Testis (tissue), 3 donors: ENCODE data around the gene TNKS1BP1. TPM values are rescaled to one million over a fixed set of nuclear protein-coding genes. Genes with fewer than 3 reads are reported as not detected.

Experiments used
- DNase-seq: peaks from one replicate; pipeline ENCODE4 v3.0.0-alpha.2; 2019
- H3K27ac ChIP-seq, 2 donors: fragments of 200-600 bp; sonication (generic); one replicate each; pipeline ENCODE4 v1.5.1; 2019
- H3K27me3 ChIP-seq: fragments of 200-600 bp; sonication (generic); one replicate; pipeline ENCODE4 v1.5.1; 2019
- H3K36me3 ChIP-seq: fragments of 200-600 bp; sonication (generic); one replicate; pipeline ENCODE4 v1.5.1; 2017; ENCODE audit warnings: low read depth; ENCODE audit errors: missing control alignments
- H3K4me1 ChIP-seq: fragments of 200-600 bp; sonication (generic); one replicate; pipeline ENCODE4 v1.5.1; 2019
- H3K4me3 ChIP-seq, 2 donors: fragments of 200-600 bp; sonication (generic); one replicate each; pipeline ENCODE4 v1.5.1; 2017 to 2019
- H3K9me3 ChIP-seq: fragments of 200-600 bp; sonication (generic); one replicate; pipeline ENCODE4 v1.5.1; 2017
- POLR2A ChIP-seq: fragments of 450-650 bp; IDR thresholded peaks from one replicate; pipeline ENCODE4 v1.6.1; 2017; ENCODE audit warnings: antibody characterized with exemption, mild to moderate bottlenecking, moderate library complexity
- WGBS, 2 donors: methylation state at CpG; one replicate each; pipeline ENCODE4 v1.1.5; 2018; 5-methylcytosine and 5-hydroxymethylcytosine counted together
- intact Hi-C: fragments of 100-400 bp; cut with DNase I; formaldehyde crosslinking; loops from one replicate; pipeline ENCODE4 v1.15.1; 2023; ENCODE audit warnings: low total_unique reads
- polyA plus RNA-seq: library from polyadenylated mRNA; stranded (reverse); fragments of 350-450 nt; fragmentation: Illumina TruSeq; extraction: RNeasy Lipid Tissue Mini Kit (QIAGEN cat#74804); gene quantifications from one replicate; pipeline ENCODE4 v1.2.3, GENCODE V29; 2014; ENCODE audit warnings: low read depth, low replicate concordance; ENCODE audit not compliant: insufficient read depth
- total RNA-seq, 2 donors: library from RNA; depleted of rRNA; stranded (reverse); fragments of >200 nt; gene quantifications; one replicate each; pipeline ENCODE4 v1.2.3, GENCODE V29; 2016
- TF ChIP-seq, protein P1 (sequence below), 3 experiments: fragments of 450-650 bp in 2 of 3; fragments of 200-600 bp in 1 of 3; sonication (generic) in 1 of 3; IDR thresholded peaks; one replicate each; pipeline ENCODE4 v1.5.1; 2016 to 2019; ENCODE audit warnings: antibody characterized with exemption in 3 of 3, mild to moderate bottlenecking in 2 of 3, moderate library complexity in 1 of 3

Gene TNKS1BP1
- total and polyA plus RNA-seq, 3 donors from 2014 or later, result 62.3 to 99.4 (median 85.2) TPM

DNA sequence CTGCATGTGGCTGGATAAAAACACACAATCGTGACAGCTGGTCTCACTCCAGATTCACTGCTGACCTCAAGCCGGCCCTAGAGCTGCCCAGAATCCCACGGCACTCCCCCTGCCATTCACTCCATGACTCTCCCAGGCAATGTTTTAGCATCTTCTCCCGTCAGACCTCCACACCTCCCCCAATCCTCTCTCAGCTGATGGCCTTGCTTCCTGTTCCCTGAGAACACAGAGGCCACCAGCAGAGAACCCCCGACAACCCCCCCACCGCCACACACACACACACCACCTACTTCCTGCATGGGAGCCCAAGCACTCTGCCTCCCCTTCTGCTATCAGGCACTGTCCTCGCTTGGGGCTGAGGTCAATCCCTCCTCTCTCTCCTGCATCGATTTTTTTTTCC, 9.3 kb downstream of the TNKS1BP1 start:
- Histone ChIP-seq H3K36me3 (no peaks in the 10 kb centered on the region), H3K27ac (peak overlapping the region in 1 of 2 donors; percentile 53), H3K27me3 (no peaks in the 10 kb centered on the region), H3K4me3 (no peak overlapping the region), H3K9me3 (no peaks in the 10 kb centered on the region), H3K4me1 (peaks cover 69% of the 10 kb centered on the region)
- intact Hi-C loops, result no loop called here
- TF ChIP-seq, protein P1, sequence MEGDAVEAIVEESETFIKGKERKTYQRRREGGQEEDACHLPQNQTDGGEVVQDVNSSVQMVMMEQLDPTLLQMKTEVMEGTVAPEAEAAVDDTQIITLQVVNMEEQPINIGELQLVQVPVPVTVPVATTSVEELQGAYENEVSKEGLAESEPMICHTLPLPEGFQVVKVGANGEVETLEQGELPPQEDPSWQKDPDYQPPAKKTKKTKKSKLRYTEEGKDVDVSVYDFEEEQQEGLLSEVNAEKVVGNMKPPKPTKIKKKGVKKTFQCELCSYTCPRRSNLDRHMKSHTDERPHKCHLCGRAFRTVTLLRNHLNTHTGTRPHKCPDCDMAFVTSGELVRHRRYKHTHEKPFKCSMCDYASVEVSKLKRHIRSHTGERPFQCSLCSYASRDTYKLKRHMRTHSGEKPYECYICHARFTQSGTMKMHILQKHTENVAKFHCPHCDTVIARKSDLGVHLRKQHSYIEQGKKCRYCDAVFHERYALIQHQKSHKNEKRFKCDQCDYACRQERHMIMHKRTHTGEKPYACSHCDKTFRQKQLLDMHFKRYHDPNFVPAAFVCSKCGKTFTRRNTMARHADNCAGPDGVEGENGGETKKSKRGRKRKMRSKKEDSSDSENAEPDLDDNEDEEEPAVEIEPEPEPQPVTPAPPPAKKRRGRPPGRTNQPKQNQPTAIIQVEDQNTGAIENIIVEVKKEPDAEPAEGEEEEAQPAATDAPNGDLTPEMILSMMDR (IDR thresholded peaks at IDR 0.05), result no peak
- TF ChIP-seq POLR2A, result no peak
- WGBS, 2 donors, result 26 to 29% methylated on average over 8 of the region's 8 CpGs
- peak; percentile 59 for DNase-seq

DNA sequence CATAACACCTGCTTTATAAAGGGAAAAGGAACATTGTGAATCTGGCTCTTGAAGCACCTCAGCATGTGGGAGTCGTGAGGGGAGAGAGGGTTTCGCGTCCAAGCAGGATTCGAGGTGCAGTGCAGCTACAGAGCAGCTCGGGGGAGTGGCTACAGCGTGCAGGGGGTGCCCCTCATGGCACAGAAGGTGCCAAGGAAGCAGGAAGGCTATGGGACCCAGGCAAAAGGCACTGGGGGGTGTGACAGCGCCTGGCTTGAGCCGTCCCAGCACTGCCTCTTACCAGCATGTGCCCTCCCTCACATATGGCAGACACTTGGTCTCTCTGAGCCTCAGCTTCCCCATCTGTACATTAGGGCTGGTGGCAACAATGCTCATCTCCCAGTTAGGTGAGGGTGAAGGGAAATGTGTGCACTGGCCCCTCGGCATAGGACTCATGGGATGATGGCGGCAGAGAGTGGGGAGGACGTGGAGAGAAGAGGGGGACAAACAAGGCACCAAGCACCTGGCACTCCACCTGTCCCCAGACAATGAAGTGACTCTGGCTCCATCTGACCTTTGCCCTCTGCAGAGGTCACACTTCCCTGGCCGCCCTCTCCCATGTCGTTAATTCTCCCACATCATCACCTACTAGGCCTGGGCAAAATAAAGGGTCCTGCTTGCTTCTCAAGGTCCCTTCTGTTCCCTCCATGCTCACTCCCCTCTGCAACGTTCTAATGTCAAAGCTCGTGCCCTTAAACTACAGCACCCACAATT, 10.4 kb downstream of the TNKS1BP1 start:
- H3K9me3 ChIP-seq, result no peaks in the 10 kb centered on the region
- no peaks in the 10 kb centered on the region for H3K27me3 ChIP-seq
- peaks cover 70% of the 10 kb centered on the region for H3K4me1 ChIP-seq
- intact Hi-C loops, result no loop called here
- no peak overlapping the region for H3K27ac ChIP-seq
- H3K4me3 ChIP-seq, result no peak overlapping the region
- TF ChIP-seq, protein P1 (IDR thresholded peaks at IDR 0.05), result no peak
- no peak for TF ChIP-seq POLR2A
- 76 to 83% methylated on average over 15 of the region's 15 CpGs for WGBS, 2 donors
- no peak for DNase-seq
- H3K36me3 ChIP-seq, result no peaks in the 10 kb centered on the region

DNA sequence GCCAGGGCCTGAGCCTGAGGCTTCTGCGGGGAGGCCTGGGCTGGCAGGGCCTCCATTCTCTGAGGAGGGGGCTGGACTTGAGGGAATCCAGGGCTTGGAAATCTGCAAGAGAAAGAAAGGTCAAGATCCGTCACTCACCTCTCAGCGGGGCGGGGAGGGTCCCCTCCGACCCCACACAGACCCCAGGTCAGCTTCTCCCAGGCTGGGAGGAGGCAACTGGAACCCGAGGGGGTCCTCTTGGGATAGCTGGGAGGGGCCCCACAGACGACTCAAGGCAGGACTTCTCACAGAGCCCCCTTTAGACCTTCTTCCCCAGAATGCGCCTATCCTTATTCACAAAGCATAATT, 11.0 kb downstream of the TNKS1BP1 start:
- Histone ChIP-seq H3K4me1 (peaks cover 71% of the 10 kb centered on the region), H3K9me3 (no peaks in the 10 kb centered on the region), H3K27me3 (no peaks in the 10 kb centered on the region), H3K36me3 (no peaks in the 10 kb centered on the region), H3K4me3 (no peak overlapping the region), H3K27ac (no peak overlapping the region)
- no peak for TF ChIP-seq POLR2A
- TF ChIP-seq, protein P1 (IDR thresholded peaks at IDR 0.05), result no peak
- intact Hi-C loops, result no loop called here
- WGBS, 2 donors, result 61 to 80% methylated on average over 8 of the region's 8 CpGs
- no peak for DNase-seq

DNA sequence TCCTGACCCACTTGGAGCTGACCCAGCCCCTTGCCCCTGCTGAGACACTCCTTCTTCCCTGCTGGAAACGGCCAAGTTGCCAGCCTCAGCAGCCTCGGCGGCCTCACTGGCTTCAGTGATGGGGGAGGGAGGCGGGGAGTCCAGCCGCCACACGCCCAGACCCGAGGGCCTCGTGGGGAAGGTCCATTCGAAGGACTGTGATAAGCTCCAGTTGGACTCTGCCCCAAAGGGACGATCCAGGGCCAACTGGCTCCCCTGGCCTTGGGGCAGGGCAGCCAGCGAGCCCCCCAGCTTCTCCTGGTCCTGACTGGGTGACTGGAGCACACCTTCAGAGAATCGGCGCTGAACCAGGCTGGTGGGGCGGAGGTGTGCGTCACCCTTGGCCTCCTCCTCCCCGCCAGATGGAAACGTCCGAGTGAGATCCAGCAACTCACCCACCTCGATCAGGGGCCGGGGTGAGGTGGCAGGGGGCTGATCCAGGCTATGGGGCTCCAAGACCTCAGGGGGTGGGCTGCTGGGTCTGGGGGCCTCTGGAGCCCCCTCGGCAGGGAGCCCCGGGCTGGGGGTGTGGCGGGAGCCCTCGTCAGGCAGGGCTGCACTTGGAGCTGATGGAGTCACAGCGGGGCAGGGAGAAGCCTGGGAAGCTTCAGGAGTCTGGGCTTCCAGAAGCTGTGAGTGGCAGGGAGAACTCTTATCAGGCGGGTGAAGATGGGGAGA, 11.5 kb downstream of the TNKS1BP1 start:
- DNase-seq, result no peak
- intact Hi-C loops, result no loop called here
- H3K4me3 ChIP-seq, result no peak overlapping the region
- H3K9me3 ChIP-seq, result no peaks in the 10 kb centered on the region
- WGBS, 2 donors, result 65 to 70% methylated on average over 4 to 23 of the region's 26 CpGs
- peak overlapping the region in 1 of 2 donors; percentile 85 for H3K27ac ChIP-seq
- TF ChIP-seq POLR2A, result no peak
- TF ChIP-seq, protein P1 (IDR thresholded peaks at IDR 0.05), result no peak
- H3K27me3 ChIP-seq, result no peaks in the 10 kb centered on the region
- peaks cover 66% of the 10 kb centered on the region for H3K4me1 ChIP-seq
- H3K36me3 ChIP-seq, result no peaks in the 10 kb centered on the region
